ENCODE measurements around the gene MAN2A2. TPM values are rescaled to one million over a fixed set of nuclear protein-coding genes. Genes with fewer than 3 reads are reported as not detected.
A peak's percentile ranks its signal among the peaks of the same experiment; 100 is the strongest.

Gene MAN2A2
- total RNA-seq, 4 donors from 2014 or later = 51.3 to 91.9 (median 62.2) TPM

GRCh38 chr15:90939756-90940155, 36.7 kb downstream of the MAN2A2 start:
- no peak overlapping the region for H3K27ac ChIP-seq
- H3K36me3 ChIP-seq = peaks cover 66% of the 10 kb centered on the region
- no peaks in the 10 kb centered on the region for H3K9me3 ChIP-seq
- no peaks in the 10 kb centered on the region for H3K27me3 ChIP-seq
- H3K4me1 ChIP-seq = peaks cover 22% of the 10 kb centered on the region
- DNase-seq (ENCODE audit: low spot score in 2 of 2) = no peak
- TF ChIP-seq POLR2AphosphoS5 (IDR thresholded peaks at IDR 0.05) = no peak
- TF ChIP-seq EP300 (IDR thresholded peaks at IDR 0.05) = no peak
- no peak for TF ChIP-seq POLR2A (IDR thresholded peaks at IDR 0.05)
- no peak for TF ChIP-seq CTCF (IDR thresholded peaks at IDR 0.05)
- WGBS = 82% methylated on average over 7 of the region's 7 CpGs
- no peak overlapping the region for H3K4me3 ChIP-seq

GRCh38 chr15:90941038-90941437, 37.9 kb downstream of the MAN2A2 start:
- Histone ChIP-seq H3K27me3 (no peaks in the 10 kb centered on the region), H3K4me3 (no peak overlapping the region), H3K4me1 (peaks cover 12% of the 10 kb centered on the region), H3K9me3 (no peaks in the 10 kb centered on the region), H3K36me3 (peaks cover 79% of the 10 kb centered on the region), H3K27ac (no peak overlapping the region)
- TF ChIP-seq POLR2A (IDR thresholded peaks at IDR 0.05) (no peak), EP300 (IDR thresholded peaks at IDR 0.05) (no peak), POLR2AphosphoS5 (IDR thresholded peaks at IDR 0.05) (no peak), CTCF (IDR thresholded peaks at IDR 0.05) (no peak)
- WGBS = 96% methylated on average over 4 of the region's 4 CpGs
- DNase-seq (ENCODE audit: low spot score in 2 of 2) = no peak

- no peak overlapping the region for H3K4me3 ChIP-seq
- peaks cover 89% of the 10 kb centered on the region for H3K36me3 ChIP-seq
- no peak overlapping the region for H3K27ac ChIP-seq
- H3K9me3 ChIP-seq = no peaks in the 10 kb centered on the region
- TF ChIP-seq POLR2A (IDR thresholded peaks at IDR 0.05) = no peak
- TF ChIP-seq CTCF (IDR thresholded peaks at IDR 0.05) = no peak
- no peak for TF ChIP-seq POLR2AphosphoS5 (IDR thresholded peaks at IDR 0.05)
- TF ChIP-seq EP300 (IDR thresholded peaks at IDR 0.05) = no peak
- WGBS = 82% methylated on average over 9 of the region's 12 CpGs
- DNase-seq (ENCODE audit: low spot score in 2 of 2) = peak in 1 of 2 donors; percentile 45
- H3K4me1 ChIP-seq = no peaks in the 10 kb centered on the region
- H3K27me3 ChIP-seq = no peaks in the 10 kb centered on the region
These were observed 39.4 kb downstream of the MAN2A2 start for GRCh38 chr15:90942354-90943120.

- Histone ChIP-seq H3K36me3 (peaks cover 98% of the 10 kb centered on the region), H3K9me3 (no peaks in the 10 kb centered on the region), H3K27ac (no peak overlapping the region), H3K4me1 (no peaks in the 10 kb centered on the region), H3K27me3 (no peaks in the 10 kb centered on the region), H3K4me3 (no peak overlapping the region)
- TF ChIP-seq POLR2A (IDR thresholded peaks at IDR 0.05) (no peak), CTCF (IDR thresholded peaks at IDR 0.05) (no peak), EP300 (IDR thresholded peaks at IDR 0.05) (no peak), POLR2AphosphoS5 (IDR thresholded peaks at IDR 0.05) (no peak)
- 97% methylated on average over 7 of the region's 7 CpGs for WGBS
- DNase-seq (ENCODE audit: low spot score in 2 of 2) = no peak
These were observed 42.0 kb downstream of the MAN2A2 start for GRCh38 chr15:90945091-90945490.

- peaks cover 98% of the 10 kb centered on the region for H3K36me3 ChIP-seq
These were observed 43.4 kb downstream of the MAN2A2 start for GRCh38 chr15:90946538-90946937.

More at GRCh38 chr15:90946538-90946937, 43.4 kb downstream of the MAN2A2 start:
- H3K27ac ChIP-seq = no peak overlapping the region
- DNase-seq (ENCODE audit: low spot score in 2 of 2) = peak in 1 of 2 donors; percentile 42
- WGBS = 93% methylated on average over 16 of the region's 16 CpGs
- H3K9me3 ChIP-seq = no peaks in the 10 kb centered on the region
- no peak for TF ChIP-seq EP300 (IDR thresholded peaks at IDR 0.05)
- TF ChIP-seq CTCF (IDR thresholded peaks at IDR 0.05) = no peak
- TF ChIP-seq POLR2A (IDR thresholded peaks at IDR 0.05) = no peak
- no peaks in the 10 kb centered on the region for H3K27me3 ChIP-seq
- H3K4me1 ChIP-seq = no peaks in the 10 kb centered on the region
- H3K4me3 ChIP-seq = no peak overlapping the region
